GM12873 (cell line): ENCODE measurements around the gene SCAI.

ENCODE experiments used
- TF ChIP-seq, protein P1 (sequence below): IDR thresholded peaks from 2 replicates; pipeline ENCODE4 v1.5.1; 2012; ENCODE audit warnings: low read depth, mild to moderate bottlenecking, moderate library complexity, low read length, control low read depth; ENCODE audit not compliant: insufficient read depth; ENCODE audit errors: missing control alignments

The SCAI gene

GRCh38 chr9:124906966-124907365 lies 236.4 kb downstream of the SCAI start:
- TF ChIP-seq, protein P1, sequence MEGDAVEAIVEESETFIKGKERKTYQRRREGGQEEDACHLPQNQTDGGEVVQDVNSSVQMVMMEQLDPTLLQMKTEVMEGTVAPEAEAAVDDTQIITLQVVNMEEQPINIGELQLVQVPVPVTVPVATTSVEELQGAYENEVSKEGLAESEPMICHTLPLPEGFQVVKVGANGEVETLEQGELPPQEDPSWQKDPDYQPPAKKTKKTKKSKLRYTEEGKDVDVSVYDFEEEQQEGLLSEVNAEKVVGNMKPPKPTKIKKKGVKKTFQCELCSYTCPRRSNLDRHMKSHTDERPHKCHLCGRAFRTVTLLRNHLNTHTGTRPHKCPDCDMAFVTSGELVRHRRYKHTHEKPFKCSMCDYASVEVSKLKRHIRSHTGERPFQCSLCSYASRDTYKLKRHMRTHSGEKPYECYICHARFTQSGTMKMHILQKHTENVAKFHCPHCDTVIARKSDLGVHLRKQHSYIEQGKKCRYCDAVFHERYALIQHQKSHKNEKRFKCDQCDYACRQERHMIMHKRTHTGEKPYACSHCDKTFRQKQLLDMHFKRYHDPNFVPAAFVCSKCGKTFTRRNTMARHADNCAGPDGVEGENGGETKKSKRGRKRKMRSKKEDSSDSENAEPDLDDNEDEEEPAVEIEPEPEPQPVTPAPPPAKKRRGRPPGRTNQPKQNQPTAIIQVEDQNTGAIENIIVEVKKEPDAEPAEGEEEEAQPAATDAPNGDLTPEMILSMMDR = no peak

DNA sequence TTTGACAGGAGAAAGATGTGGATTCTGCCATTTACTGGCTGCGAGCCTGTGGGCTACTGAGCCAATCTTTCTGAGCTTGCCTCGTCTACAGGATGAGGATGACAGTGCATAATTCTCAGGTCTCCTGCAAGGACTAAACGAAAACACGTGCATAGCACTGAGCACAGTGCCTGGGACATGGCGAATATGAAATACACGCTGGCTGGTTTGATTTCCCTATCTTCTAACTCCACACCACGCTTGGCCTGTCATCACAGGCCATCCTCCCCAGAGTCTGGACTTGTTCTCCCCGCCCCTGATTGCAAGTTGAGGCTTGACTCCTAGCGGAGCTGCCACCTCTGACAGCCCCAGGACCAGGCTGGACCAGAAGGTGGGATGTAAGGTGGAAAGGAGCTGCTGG lies 243.5 kb downstream of the SCAI start:
- TF ChIP-seq, protein P1 = no peak

DNA sequence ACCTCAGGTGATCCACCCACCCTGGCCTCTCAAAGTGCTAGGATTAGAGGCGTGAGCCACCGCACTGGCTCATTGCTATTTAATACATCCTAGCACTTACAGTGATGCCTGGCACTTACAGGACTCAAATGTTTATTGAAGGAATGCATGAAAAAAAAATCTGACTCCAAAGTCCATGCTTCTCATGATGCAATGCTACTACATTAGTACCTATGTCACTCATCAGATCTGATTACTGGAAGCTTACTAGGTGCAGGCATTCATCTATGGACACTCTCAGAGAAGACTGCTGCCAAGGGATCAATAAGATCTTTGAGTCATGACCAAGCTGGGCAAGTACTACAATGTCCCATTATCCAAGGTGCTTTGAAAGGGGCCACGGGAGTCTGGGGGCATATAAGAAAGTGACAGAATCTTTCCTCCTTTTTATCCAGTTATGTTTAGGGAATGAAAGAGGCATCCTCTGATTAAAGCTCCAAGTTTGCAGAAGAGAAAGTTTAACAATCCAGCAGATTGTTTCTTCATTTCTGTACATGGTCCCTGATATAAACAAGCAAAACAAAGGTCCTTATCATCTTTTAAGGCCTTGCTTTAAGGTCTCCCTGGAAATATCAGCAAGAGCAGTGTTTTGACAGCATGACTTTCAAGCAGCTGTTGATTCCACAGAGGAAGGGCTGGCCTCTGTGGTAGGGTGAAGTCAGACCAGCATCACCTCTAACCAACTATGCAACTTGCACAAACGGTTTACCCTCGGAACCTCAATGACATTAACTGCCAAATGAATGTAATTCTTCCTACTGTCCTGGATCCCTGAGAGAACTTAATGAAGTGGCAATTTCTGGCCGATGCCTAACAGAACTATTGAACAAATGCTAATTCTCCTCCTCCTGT lies 245.5 kb downstream of the SCAI start:
- TF ChIP-seq, protein P1 = no peak

GRCh38 chr9:124894741-124895170 lies 248.6 kb downstream of the SCAI start:
- TF ChIP-seq, protein P1 = peak; percentile 70

GRCh38 chr9:124894035-124894740 lies 249.1 kb downstream of the SCAI start:
- TF ChIP-seq, protein P1 = no peak
